ENCODE data around the gene ZMYND11. TPM values are rescaled to one million over a fixed set of nuclear protein-coding genes. Genes with fewer than 3 reads are reported as not detected.

The ZMYND11 gene
- total RNA-seq, 3 donors from 2014 or later (not counting 1 experiment from before 2014, with no cell fraction given): 50.6 to 63.9 (median 52.6) TPM

- H3K4me3 Mint-ChIP-seq: no peak overlapping the region
- ATAC-seq (no peak), DNase-seq (no peak)
- H3K36me3 Mint-ChIP-seq: no peaks in the 10 kb centered on the region
- TF ChIP-seq CTCF (IDR thresholded peaks at IDR 0.05): no peak
- Histone ChIP-seq H3K4me1 (ENCODE audit: control insufficient read depth, insufficient read depth, low read length) (peaks cover 5% of the 10 kb centered on the region), H3K4me3 (ENCODE audit: low read length) (no peak overlapping the region), H3K27me3 (ENCODE audit: control insufficient read depth, insufficient read depth, low read length) (peaks cover 10% of the 10 kb centered on the region), H3K9me3 (ENCODE audit: control insufficient read depth, insufficient read depth, low read length) (no peaks in the 10 kb centered on the region), H3K36me3 (ENCODE audit: control insufficient read depth, insufficient read depth, low read length) (no peaks in the 10 kb centered on the region), H3K27ac (ENCODE audit: low read length) (no peak overlapping the region)
- H3K27ac Mint-ChIP-seq: no peak overlapping the region
- no CpG with 5 or more reads among the region's 1 CpG for WGBS (ENCODE audit: insufficient coverage)
- peaks cover 22 to 43% of the 10 kb centered on the region in 2 donors for H3K27me3 Mint-ChIP-seq (ENCODE audit: low read depth in 2 of 2)
- intact Hi-C loops (cut with micrococcal nuclease): no loop called here
- H3K4me1 Mint-ChIP-seq: peaks cover 0 to 11% of the 10 kb centered on the region in 2 donors
- H3K9me3 Mint-ChIP-seq: peaks cover 2% of the 10 kb centered on the region in 2 donors
Observed at GRCh38 chr10:124874-125273, 10.4 kb upstream of the ZMYND11 start.

- H3K27me3 Mint-ChIP-seq (ENCODE audit: low read depth in 2 of 2): peaks cover 10 to 16% of the 10 kb centered on the region in 2 donors
- Histone ChIP-seq H3K9me3 (ENCODE audit: control insufficient read depth, insufficient read depth, low read length) (no peaks in the 10 kb centered on the region), H3K4me1 (ENCODE audit: control insufficient read depth, insufficient read depth, low read length) (peaks cover 5% of the 10 kb centered on the region), H3K27me3 (ENCODE audit: control insufficient read depth, insufficient read depth, low read length) (peaks cover 7% of the 10 kb centered on the region), H3K36me3 (ENCODE audit: control insufficient read depth, insufficient read depth, low read length) (no peaks in the 10 kb centered on the region), H3K4me3 (ENCODE audit: low read length) (peak overlapping the region; percentile 43), H3K27ac (ENCODE audit: low read length) (peak overlapping the region; percentile 55)
- ATAC-seq: peak; percentile 72 to 78 (median 74)
- H3K27ac Mint-ChIP-seq: peak overlapping the region; percentile 75
- peaks cover 0 to 2% of the 10 kb centered on the region in 2 donors for H3K9me3 Mint-ChIP-seq
- intact Hi-C loops (cut with micrococcal nuclease): no loop called here
- H3K36me3 Mint-ChIP-seq: no peaks in the 10 kb centered on the region
- peak in 1 of 2 donors; percentile 61 for DNase-seq
- no peak for TF ChIP-seq CTCF (IDR thresholded peaks at IDR 0.05)
- peaks cover 0 to 11% of the 10 kb centered on the region in 2 donors for H3K4me1 Mint-ChIP-seq
- peak overlapping the region; percentile 94 for H3K4me3 Mint-ChIP-seq
- WGBS (ENCODE audit: insufficient coverage): 11% methylated on average over 9 of the region's 9 CpGs
Observed at GRCh38 chr10:127612-128432, 7.4 kb upstream of the ZMYND11 start.

GRCh38 chr10:129810-130209 is 5.4 kb upstream of the ZMYND11 start:
- H3K27ac Mint-ChIP-seq: peak overlapping the region in 1 of 2 donors; percentile 20
- Histone ChIP-seq H3K4me1 (ENCODE audit: control insufficient read depth, insufficient read depth, low read length) (peaks cover 12% of the 10 kb centered on the region), H3K27ac (ENCODE audit: low read length) (no peak overlapping the region), H3K36me3 (ENCODE audit: control insufficient read depth, insufficient read depth, low read length) (no peaks in the 10 kb centered on the region), H3K9me3 (ENCODE audit: control insufficient read depth, insufficient read depth, low read length) (no peaks in the 10 kb centered on the region), H3K4me3 (ENCODE audit: low read length) (no peak overlapping the region), H3K27me3 (ENCODE audit: control insufficient read depth, insufficient read depth, low read length) (no peaks in the 10 kb centered on the region)
- intact Hi-C loops (cut with micrococcal nuclease): no loop called here
- H3K4me3 Mint-ChIP-seq: no peak overlapping the region
- DNase-seq (no peak), ATAC-seq (no peak)
- peaks cover 8 to 20% of the 10 kb centered on the region in 2 donors for H3K4me1 Mint-ChIP-seq
- no peaks in the 10 kb centered on the region for H3K36me3 Mint-ChIP-seq
- no peak for TF ChIP-seq CTCF (IDR thresholded peaks at IDR 0.05)
- no peaks in the 10 kb centered on the region for H3K9me3 Mint-ChIP-seq
- 31% methylated on average over 3 of the region's 4 CpGs for WGBS (ENCODE audit: insufficient coverage)
- peaks cover 3 to 7% of the 10 kb centered on the region in 2 donors for H3K27me3 Mint-ChIP-seq (ENCODE audit: low read depth in 2 of 2)
